Cardiac atrium fibroblast (primary cell): Measurements from ENCODE around the gene EFEMP1. TPM values are rescaled to one million over a fixed set of nuclear protein-coding genes. Genes with fewer than 3 reads are reported as not detected.

Experiments
- total RNA-seq: library from RNA; depleted of rRNA; stranded (reverse); fragments of >200 nt; gene quantifications from 2 replicates; pipeline ENCODE4 v1.2.3, GENCODE V29; 2015

Gene EFEMP1, protein sequence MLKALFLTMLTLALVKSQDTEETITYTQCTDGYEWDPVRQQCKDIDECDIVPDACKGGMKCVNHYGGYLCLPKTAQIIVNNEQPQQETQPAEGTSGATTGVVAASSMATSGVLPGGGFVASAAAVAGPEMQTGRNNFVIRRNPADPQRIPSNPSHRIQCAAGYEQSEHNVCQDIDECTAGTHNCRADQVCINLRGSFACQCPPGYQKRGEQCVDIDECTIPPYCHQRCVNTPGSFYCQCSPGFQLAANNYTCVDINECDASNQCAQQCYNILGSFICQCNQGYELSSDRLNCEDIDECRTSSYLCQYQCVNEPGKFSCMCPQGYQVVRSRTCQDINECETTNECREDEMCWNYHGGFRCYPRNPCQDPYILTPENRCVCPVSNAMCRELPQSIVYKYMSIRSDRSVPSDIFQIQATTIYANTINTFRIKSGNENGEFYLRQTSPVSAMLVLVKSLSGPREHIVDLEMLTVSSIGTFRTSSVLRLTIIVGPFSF
- 5,147 and 5,474 TPM in 2 replicates for total RNA-seq

DNA sequence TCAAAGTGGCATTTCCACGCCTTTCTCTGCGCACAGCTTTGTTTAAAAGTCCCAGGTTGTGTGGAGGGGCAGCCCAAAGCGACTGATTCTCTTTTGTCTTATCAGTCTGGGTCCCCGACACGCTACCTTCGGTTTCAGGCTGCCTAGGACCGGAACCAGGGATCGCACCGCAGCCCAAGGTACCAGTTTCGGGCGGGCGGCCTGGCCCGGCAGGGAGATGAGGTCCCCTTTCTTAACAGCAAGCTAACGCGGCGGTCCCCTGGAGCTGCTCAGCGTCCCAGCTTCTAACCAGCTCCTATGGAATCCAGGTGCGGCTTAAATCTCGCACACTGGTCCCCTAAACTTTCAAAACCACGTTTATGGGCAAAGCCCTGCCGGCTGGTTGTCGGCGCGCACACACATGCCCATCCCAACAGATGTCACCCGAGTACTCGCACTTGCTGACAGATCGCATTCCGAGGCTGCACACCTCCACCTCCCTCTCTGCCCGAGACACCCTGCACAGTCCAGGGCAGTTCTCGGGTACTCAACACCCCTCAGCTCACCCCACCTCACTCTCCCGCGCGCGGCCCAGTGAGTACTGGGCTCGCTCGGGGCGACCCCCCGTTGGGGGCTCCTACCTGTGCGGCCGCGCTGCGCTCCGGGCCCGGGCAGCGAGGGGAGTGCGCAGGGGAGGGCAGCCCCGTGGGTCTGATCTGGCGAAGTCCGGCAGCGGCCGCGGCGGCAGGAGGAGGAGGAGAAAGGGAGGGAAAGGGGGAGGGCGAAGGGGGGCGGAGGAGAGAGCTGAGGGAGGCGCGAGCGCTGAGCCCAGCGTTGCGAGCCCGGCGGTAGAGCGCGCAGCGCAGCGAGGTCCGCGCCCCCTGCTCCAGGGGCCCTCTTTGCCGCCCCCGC is at the start of gene EFEMP1:
Gene EFEMP1 (minus strand): TSS at position 692 of the 891 bp plus-strand sequence. CDS start 1,342 bp downstream, outside the sequence.

Other genes starting within 250 kb of the EFEMP1 start
- gene PNPT1, start 229.9 kb downstream of the EFEMP1 start, total RNA-seq, result 14.1 and 19.3 TPM in 2 replicates